Large intestine (tissue), 3 donors: ENCODE measurements around the gene ACOXL. TPM values are rescaled to one million over a fixed set of nuclear protein-coding genes. Genes with fewer than 3 reads are reported as not detected.

Source experiments
- DNase-seq, 2 donors: peaks; one replicate each; pipeline versions ENCODE4 v3.0.0 to v3.0.0-alpha.2; 2013
- H3K27ac ChIP-seq: one replicate; pipeline ENCODE4 v1.5.1; 2013; ENCODE audit warnings: low read length
- H3K27me3 ChIP-seq: 2 replicates; pipeline ENCODE4 v1.6.1; 2013; ENCODE audit warnings: low read length; ENCODE audit not compliant: control insufficient read depth, insufficient read depth
- H3K36me3 ChIP-seq: 2 replicates; pipeline ENCODE4 v1.6.1; 2013; ENCODE audit warnings: low read length; ENCODE audit not compliant: control insufficient read depth, insufficient read depth
- H3K4me1 ChIP-seq: one replicate; pipeline ENCODE4 v1.6.1; 2013; ENCODE audit warnings: low read length; ENCODE audit not compliant: control insufficient read depth, insufficient read depth
- H3K4me3 ChIP-seq: one replicate; pipeline ENCODE4 v1.5.1; 2013; ENCODE audit warnings: low read length
- H3K9me3 ChIP-seq: one replicate; pipeline ENCODE4 v1.6.1; 2013; ENCODE audit warnings: mild to moderate bottlenecking, low read depth, low read length, moderate library complexity; ENCODE audit not compliant: control insufficient read depth
- WGBS: methylation state at CpG from one replicate; pipeline ENCODE4 v1.1.5; 2013; ENCODE audit warnings: low lambda C conversion rate; ENCODE audit not compliant: insufficient coverage; 5-methylcytosine and 5-hydroxymethylcytosine counted together
- polyA plus RNA-seq: library from polyadenylated mRNA; unstranded; fragments of 120-200 nt; gene quantifications from one replicate; pipeline ENCODE4 v1.2.1, GENCODE V29; 2013

Gene ACOXL
- polyA plus RNA-seq, 1 donor: 0.07 TPM

DNA sequence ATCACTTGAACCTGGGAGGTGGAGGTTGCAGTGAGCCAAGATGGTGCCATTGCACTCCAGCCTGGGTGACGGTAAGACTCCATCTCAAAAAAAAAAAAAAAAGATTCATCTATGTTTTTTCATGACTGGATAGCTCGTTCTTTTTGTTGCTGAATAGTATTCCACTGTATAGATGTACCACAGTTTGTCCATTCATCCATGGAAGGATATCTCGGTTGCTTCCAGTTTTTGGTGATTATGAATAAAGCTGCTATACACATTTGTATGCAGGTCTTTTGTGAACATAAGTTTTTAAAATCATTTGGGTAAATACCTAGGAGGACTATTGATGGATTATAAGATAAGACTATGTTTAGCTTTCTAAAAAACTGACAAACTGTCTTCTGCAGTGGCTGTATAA lies 90.8 kb downstream of the ACOXL start:
- no CpG with 5 or more reads among the region's 3 CpGs for WGBS
- Histone ChIP-seq H3K27ac (no peak overlapping the region), H3K4me1 (no peaks in the 10 kb centered on the region), H3K27me3 (peaks cover 4% of the 10 kb centered on the region), H3K36me3 (no peaks in the 10 kb centered on the region), H3K9me3 (no peaks in the 10 kb centered on the region), H3K4me3 (no peak overlapping the region)
- no peak for DNase-seq

DNA sequence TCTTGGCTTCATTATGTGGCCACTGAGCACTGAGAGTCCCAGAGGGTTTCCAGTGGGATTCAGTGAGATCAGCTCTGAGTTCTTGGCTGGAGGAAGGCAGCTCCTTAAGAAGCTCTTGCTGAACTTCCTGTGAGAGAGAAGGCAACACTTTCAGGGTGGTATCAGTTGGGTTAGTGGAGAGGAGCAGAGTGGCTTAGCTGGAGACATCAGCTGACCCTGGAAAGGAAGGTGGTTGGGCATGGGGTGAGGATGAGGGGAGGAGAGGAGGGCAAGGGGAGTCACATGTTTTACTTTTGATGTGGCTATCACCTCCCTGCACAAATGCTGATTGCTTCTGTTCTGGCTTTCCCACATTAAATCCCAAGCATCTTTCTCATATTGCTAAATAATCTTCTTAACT lies 95.1 kb downstream of the ACOXL start:
- Histone ChIP-seq H3K27ac (no peak overlapping the region), H3K27me3 (no peaks in the 10 kb centered on the region), H3K9me3 (no peaks in the 10 kb centered on the region), H3K36me3 (no peaks in the 10 kb centered on the region), H3K4me1 (no peaks in the 10 kb centered on the region), H3K4me3 (no peak overlapping the region)
- DNase-seq: no peak

- Histone ChIP-seq H3K9me3 (no peaks in the 10 kb centered on the region), H3K36me3 (no peaks in the 10 kb centered on the region), H3K4me1 (no peaks in the 10 kb centered on the region), H3K4me3 (no peak overlapping the region), H3K27me3 (peaks cover 2% of the 10 kb centered on the region), H3K27ac (no peak overlapping the region)
- DNase-seq: no peak
- WGBS: 71% methylated on average over 1 of the region's 6 CpGs
Measured at GRCh38 chr2:110828330-110828729, 96.0 kb downstream of the ACOXL start.

GRCh38 chr2:110829413-110830146 lies 97.2 kb downstream of the ACOXL start:
- H3K4me1 ChIP-seq: no peaks in the 10 kb centered on the region
- H3K27ac ChIP-seq: no peak overlapping the region
- peaks cover 5% of the 10 kb centered on the region for H3K27me3 ChIP-seq
- no peak overlapping the region for H3K4me3 ChIP-seq
- 0% methylated on average over 1 of the region's 6 CpGs for WGBS
- no peaks in the 10 kb centered on the region for H3K36me3 ChIP-seq
- H3K9me3 ChIP-seq: no peaks in the 10 kb centered on the region
- DNase-seq: no peak

DNA sequence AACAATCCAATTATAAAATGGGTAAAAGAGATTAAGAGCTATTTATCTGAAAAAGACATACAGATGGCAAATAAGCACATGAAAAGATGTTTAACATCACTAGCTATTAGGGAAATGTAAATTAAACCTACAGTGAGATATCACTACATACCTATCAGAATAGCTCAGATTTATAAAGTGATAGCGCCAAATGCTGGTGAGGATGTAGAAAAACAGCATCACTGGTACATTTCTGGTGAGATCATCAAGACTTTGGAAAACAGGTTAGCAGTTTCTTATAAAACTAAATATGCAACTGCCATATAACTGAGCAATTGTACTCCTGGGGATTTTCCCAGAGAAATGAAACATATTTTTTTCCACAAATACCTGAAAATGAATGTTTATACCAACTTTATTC lies 100.4 kb downstream of the ACOXL start:
- no peak overlapping the region for H3K27ac ChIP-seq
- no peaks in the 10 kb centered on the region for H3K4me1 ChIP-seq
- H3K9me3 ChIP-seq: no peaks in the 10 kb centered on the region
- WGBS: 100% methylated on average over 1 of the region's 1 CpG
- H3K36me3 ChIP-seq: no peaks in the 10 kb centered on the region
- H3K27me3 ChIP-seq: peaks cover 7% of the 10 kb centered on the region
- H3K4me3 ChIP-seq: no peak overlapping the region
- no peak for DNase-seq

- no peak overlapping the region for H3K27ac ChIP-seq
- 60% methylated on average over 2 of the region's 7 CpGs for WGBS
- no peak overlapping the region for H3K4me3 ChIP-seq
- no peaks in the 10 kb centered on the region for H3K9me3 ChIP-seq
- H3K27me3 ChIP-seq: peaks cover 7% of the 10 kb centered on the region
- DNase-seq: no peak
- H3K4me1 ChIP-seq: no peaks in the 10 kb centered on the region
- H3K36me3 ChIP-seq: no peaks in the 10 kb centered on the region
Measured at GRCh38 chr2:110834134-110834827, 101.9 kb downstream of the ACOXL start.

DNA sequence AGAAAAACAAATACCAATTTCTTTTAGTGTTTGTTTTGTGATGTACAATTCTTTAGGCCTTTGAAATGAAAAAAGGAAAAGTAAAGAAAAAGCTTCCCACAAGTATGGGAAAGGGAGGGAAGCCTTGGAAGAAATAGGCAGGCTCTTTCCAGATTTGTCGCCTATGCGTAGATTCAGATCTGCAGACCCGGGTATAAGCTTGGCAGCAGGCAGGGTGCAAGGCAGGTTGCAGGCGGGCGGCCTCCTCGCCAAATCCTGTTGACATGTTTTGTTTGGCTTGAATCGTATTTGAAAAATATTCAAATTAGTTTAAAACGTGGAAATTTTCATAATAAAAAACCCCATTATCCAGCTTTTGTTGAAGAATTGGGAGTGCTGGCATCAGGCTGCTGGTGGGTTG lies 104.3 kb downstream of the ACOXL start:
- H3K36me3 ChIP-seq: no peaks in the 10 kb centered on the region
- peaks cover 7% of the 10 kb centered on the region for H3K27me3 ChIP-seq
- no peaks in the 10 kb centered on the region for H3K4me1 ChIP-seq
- H3K9me3 ChIP-seq: no peaks in the 10 kb centered on the region
- H3K27ac ChIP-seq: no peak overlapping the region
- no peak overlapping the region for H3K4me3 ChIP-seq
- DNase-seq: no peak
- WGBS: 93% methylated on average over 3 of the region's 8 CpGs

- H3K36me3 ChIP-seq: no peaks in the 10 kb centered on the region
- H3K4me1 ChIP-seq: no peaks in the 10 kb centered on the region
- no peak overlapping the region for H3K4me3 ChIP-seq
- DNase-seq: no peak
- H3K27me3 ChIP-seq: peaks cover 7% of the 10 kb centered on the region
- H3K27ac ChIP-seq: no peak overlapping the region
- H3K9me3 ChIP-seq: no peaks in the 10 kb centered on the region
- WGBS: 100% methylated on average over 2 of the region's 13 CpGs
Measured at GRCh38 chr2:110837446-110838409, 105.4 kb downstream of the ACOXL start.

DNA sequence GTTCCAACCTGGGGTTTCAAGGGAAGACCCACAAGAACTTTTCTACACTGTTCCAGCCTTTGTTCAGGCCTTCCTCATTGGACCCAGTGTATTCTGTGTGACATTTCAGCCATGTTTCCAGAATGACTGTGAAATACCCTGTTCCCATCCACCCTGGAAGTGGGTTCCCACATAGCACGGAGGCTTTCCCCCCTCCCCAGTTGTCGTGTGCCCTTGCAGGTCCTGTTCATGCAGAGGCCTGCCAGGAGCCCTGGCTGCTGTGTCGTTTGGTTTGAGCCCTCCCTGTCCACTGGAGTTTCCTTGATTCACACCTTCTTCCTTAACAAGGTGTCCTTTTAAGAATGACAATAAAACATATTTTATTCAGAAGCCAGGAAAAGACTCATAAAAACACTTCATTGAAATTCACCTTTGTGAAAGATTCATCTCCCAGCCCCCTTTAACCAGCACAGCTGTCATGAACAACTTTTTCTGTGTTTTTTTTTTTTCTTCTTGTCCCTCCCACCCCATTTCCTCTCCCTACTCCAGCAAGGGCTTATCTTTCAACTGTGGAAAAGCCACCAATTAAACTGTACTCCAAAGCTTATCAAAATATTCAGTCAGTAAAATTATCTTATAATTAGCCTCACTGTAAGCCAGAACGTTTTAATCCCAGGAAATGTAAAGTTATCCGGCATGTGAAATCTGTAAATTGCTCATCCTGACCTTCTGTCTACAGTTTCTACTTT lies 106.4 kb downstream of the ACOXL start:
- H3K4me1 ChIP-seq: no peaks in the 10 kb centered on the region
- H3K4me3 ChIP-seq: no peak overlapping the region
- peaks cover 6% of the 10 kb centered on the region for H3K27me3 ChIP-seq
- no peaks in the 10 kb centered on the region for H3K9me3 ChIP-seq
- H3K27ac ChIP-seq: no peak overlapping the region
- no peaks in the 10 kb centered on the region for H3K36me3 ChIP-seq
- no peak for DNase-seq
- WGBS: 67% methylated on average over 2 of the region's 5 CpGs

DNA sequence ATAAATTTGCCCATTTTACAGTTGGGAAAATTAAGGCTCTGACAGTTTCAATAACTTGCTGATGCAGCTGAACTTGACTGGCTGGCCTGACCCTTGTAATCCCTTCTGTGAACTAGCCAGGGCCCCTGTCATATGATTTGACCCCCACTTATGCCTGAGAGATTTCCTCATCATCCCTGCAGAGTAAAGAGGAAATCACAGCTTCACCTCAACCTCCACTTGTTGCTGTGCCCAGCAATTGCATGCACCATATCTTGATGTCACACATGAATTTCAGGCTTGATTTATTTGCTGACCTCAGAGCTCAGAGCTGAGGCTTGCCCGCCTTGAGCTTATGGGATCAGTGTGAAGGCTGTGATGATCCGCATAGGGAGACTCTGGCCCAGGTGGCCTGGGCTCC lies 108.1 kb downstream of the ACOXL start:
- Histone ChIP-seq H3K27me3 (peaks cover 4% of the 10 kb centered on the region), H3K9me3 (no peaks in the 10 kb centered on the region), H3K27ac (no peak overlapping the region), H3K36me3 (no peaks in the 10 kb centered on the region), H3K4me1 (no peaks in the 10 kb centered on the region), H3K4me3 (no peak overlapping the region)
- WGBS: no CpG with 5 or more reads among the region's 2 CpGs
- no peak for DNase-seq
